Psoas muscle (tissue), 8 donors: ENCODE results near the gene OST4. TPM values are rescaled to one million over a fixed set of nuclear protein-coding genes. Genes with fewer than 3 reads are reported as not detected.
A peak's percentile ranks its signal among the peaks of the same experiment; 100 is the strongest.

Experiments
- ATAC-seq, 4 donors: fragments of 200-7000 bp; cut with Tn5 transposase; one replicate each; pipeline ENCODE4 v1.9.1; 2020; ENCODE audit warnings: moderate library complexity in 3 of 4, mild to moderate bottlenecking in 2 of 4
- DNase-seq, 2 donors: peaks; one replicate each; pipeline ENCODE4 v3.0.0-alpha.2; 2020
- H3K27ac ChIP-seq: fragments of 200-600 bp; one replicate; pipeline ENCODE4 v1.8.0; 2022
- H3K27me3 ChIP-seq, 3 donors: fragments of 200-600 bp in 1 of 3; one replicate each; pipeline versions ENCODE4 v1.6.1 to v1.8.0; 2013 to 2022; ENCODE audit warnings: low read length in 2 of 3, mild to moderate bottlenecking in 2 of 3, moderate library complexity in 1 of 3; ENCODE audit not compliant: insufficient read depth in 3 of 3
- H3K36me3 ChIP-seq, 2 donors: fragments of 200-600 bp in 1 of 2; one replicate each; pipeline versions ENCODE4 v1.6.1 to v1.8.0; 2013 to 2022; ENCODE audit warnings: low read depth in 1 of 2, mild to moderate bottlenecking in 1 of 2, moderate library complexity in 1 of 2; ENCODE audit not compliant: insufficient read depth in 1 of 2
- H3K4me1 ChIP-seq: fragments of 200-600 bp; one replicate; pipeline ENCODE4 v1.8.0; 2022
- H3K4me3 ChIP-seq: fragments of 200-600 bp; one replicate; pipeline ENCODE4 v1.8.0; 2022; ENCODE audit warnings: mild to moderate bottlenecking
- H3K9me3 ChIP-seq: fragments of 200-600 bp; one replicate; pipeline ENCODE4 v1.8.0; 2022
- CTCF ChIP-seq: fragments of 200-600 bp; IDR thresholded peaks from one replicate; pipeline ENCODE4 v1.8.0; 2022; ENCODE audit warnings: antibody characterized with exemption
- WGBS, 3 donors: extraction: QIAGEN DNeasy Blood & Tissue Kit; methylation state at CpG; one replicate each; pipeline versions ENCODE4 v1.1.6 to v1.1.7; 2013; 5-methylcytosine and 5-hydroxymethylcytosine counted together
- intact Hi-C, 2 donors: fragments of 100-400 bp; cut with DNase I; formaldehyde crosslinking; loops; one replicate each; pipeline versions ENCODE4 v1.11.0 to v1.14.2; 2022
- polyA plus RNA-seq, 3 donors: library from polyadenylated mRNA; stranded (reverse); fragments of 200-250 nt; gene quantifications; one replicate each; pipeline ENCODE4 v1.2.3, GENCODE V29; 2013
- total RNA-seq, 4 donors: library from RNA; stranded (reverse); fragmentation: NEBNext Ultra II Directional in 2 of 4; extraction: Animal tissue kit (Norgen Biotek cat#: 25700) in 2 of 4; gene quantifications; one replicate each; pipeline versions ENCODE4 v1.2.1 to v1.2.4, GENCODE V29; 2021 to 2023
- donor health status: healthy with polysubstance abuse.
- donor health status: DM: no; HTN: no; CAD: no; lungs with moderate emphysema.
- donor health status: Bipolar disorder and iron deficiency.
- donor health status: healthy.
- donor health status: DM: yes; HTN: yes; CAD: no.
- donor health status: DM: no; HTN: no; CAD: no.
- donor health status: DM: no; HTN: no; CAD: no.
- donor health status: DM: yes; HTN: yes; CAD: no.

The OST4 gene
- total and polyA plus RNA-seq, 7 donors, result 186 to 396 (median 280) TPM

DNA sequence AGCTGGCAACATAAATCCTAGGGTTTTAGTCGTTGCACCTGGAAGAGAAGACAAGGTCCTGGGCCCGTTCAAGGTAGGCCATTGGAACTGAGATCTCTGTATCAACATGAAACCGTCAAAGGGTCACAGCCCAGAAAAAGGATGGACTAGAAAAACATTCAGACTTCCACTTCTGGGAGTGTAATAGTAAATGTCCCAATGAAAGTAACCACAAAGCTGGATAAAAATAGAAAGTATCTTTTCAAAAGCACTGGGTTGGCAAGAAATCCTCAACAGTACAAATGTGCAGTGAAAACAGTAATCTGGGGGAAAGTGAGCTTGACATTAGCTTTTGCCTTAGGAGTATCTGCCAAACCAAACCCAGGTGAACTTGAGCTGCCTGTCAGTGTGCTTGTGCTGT is 34.5 kb upstream of the OST4 start:
- no peak overlapping the region for H3K27ac ChIP-seq
- no peaks in the 10 kb centered on the region for H3K4me1 ChIP-seq
- ATAC-seq (no peak), DNase-seq (no peak)
- H3K4me3 ChIP-seq, result no peak overlapping the region
- no peaks in the 10 kb centered on the region for H3K27me3 ChIP-seq
- H3K9me3 ChIP-seq, result no peaks in the 10 kb centered on the region
- TF ChIP-seq CTCF, result no peak
- H3K36me3 ChIP-seq, result no peaks in the 10 kb centered on the region
- intact Hi-C loops, result no loop called here
- WGBS, 3 donors, result 66 to 77% (median 74%) methylated on average over 3 of the region's 3 CpGs

GRCh38 chr2:27102329-27102728 is 30.9 kb upstream of the OST4 start:
- H3K4me3 ChIP-seq, result no peak overlapping the region
- ATAC-seq, result no peak
- WGBS, 3 donors, result 71 to 84% (median 77%) methylated on average over 5 of the region's 5 CpGs
- no peaks in the 10 kb centered on the region for H3K27me3 ChIP-seq
- H3K9me3 ChIP-seq, result no peaks in the 10 kb centered on the region
- H3K4me1 ChIP-seq, result no peaks in the 10 kb centered on the region
- H3K27ac ChIP-seq, result no peak overlapping the region
- no peak for TF ChIP-seq CTCF
- H3K36me3 ChIP-seq, result no peaks in the 10 kb centered on the region
- intact Hi-C loops, result no loop called here
- peak in 1 of 2 donors; percentile 6 for DNase-seq

GRCh38 chr2:27100036-27100435 is 28.6 kb upstream of the OST4 start:
- Histone ChIP-seq H3K27me3 (no peaks in the 10 kb centered on the region), H3K9me3 (no peaks in the 10 kb centered on the region), H3K4me1 (peaks cover 14% of the 10 kb centered on the region), H3K4me3 (no peak overlapping the region), H3K27ac (no peak overlapping the region), H3K36me3 (no peaks in the 10 kb centered on the region)
- TF ChIP-seq CTCF, result no peak
- no peak for ATAC-seq
- DNase-seq, result peak in 1 of 2 donors; percentile 46
- 82 to 84% (median 82%) methylated on average over 10 of the region's 10 CpGs for WGBS, 3 donors
- intact Hi-C loops, result no loop called here

DNA sequence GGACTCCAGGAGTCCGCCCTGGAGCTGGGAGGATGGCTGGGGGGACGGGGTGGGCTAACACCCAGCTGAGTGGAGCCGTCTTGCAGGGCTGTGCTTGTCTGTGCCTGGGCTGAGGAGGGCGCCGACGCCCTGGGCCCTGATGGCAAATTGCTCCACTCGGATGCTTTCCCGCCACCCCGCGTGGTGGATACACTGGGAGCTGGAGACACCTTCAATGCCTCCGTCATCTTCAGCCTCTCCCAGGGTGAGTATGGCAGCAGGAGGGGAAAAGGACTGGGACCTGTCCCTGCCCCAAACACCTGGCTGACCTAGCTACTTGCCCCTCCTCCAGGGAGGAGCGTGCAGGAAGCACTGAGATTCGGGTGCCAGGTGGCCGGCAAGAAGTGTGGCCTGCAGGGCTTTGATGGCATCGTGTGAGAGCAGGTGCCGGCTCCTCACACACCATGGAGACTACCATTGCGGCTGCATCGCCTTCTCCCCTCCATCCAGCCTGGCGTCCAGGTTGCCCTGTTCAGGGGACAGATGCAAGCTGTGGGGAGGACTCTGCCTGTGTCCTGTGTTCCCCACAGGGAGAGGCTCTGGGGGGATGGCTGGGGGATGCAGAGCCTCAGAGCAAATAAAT is 28.0 kb upstream of the OST4 start:
- Histone ChIP-seq H3K9me3 (no peaks in the 10 kb centered on the region), H3K27me3 (no peaks in the 10 kb centered on the region), H3K36me3 (no peaks in the 10 kb centered on the region), H3K4me1 (peaks cover 14% of the 10 kb centered on the region), H3K4me3 (no peak overlapping the region), H3K27ac (no peak overlapping the region)
- ATAC-seq (no peak), DNase-seq (peak in 1 of 2 donors; percentile 40)
- no peak for TF ChIP-seq CTCF
- intact Hi-C loops, result loop anchor here (5.0 to 10.0 kb wide), 3 partner anchors 93 to 185 kb away; partner anchors contain the start of genes DNAJC5G (in 1 of the 2) and TRIM54 (in 1 of the 2)
- 88 to 93% (median 90%) methylated on average over 18 to 19 of the region's 19 CpGs for WGBS, 3 donors

DNA sequence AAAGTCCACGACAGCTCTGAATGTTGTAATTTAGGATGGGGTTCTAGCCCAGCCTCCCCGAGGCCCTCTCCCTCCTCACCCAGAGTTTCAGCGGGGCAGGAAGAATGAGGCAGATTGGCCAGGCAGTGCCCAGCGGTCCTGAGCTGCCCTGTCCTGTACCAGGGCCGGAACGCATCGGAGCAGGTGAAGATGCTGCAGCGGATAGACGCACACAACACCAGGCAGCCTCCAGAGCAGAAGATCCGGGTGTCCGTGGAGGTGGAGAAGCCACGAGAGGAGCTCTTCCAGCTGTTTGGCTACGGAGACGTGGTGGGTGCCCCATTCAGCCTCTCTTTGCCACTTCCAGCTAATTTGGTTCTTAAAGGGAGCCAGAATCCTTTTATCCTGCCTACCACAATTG is 25.9 kb upstream of the OST4 start:
- WGBS, 3 donors, result 85 to 91% (median 87%) methylated on average over 14 of the region's 14 CpGs
- no peak overlapping the region for H3K27ac ChIP-seq
- no peak overlapping the region for H3K4me3 ChIP-seq
- DNase-seq (peak in 1 of 2 donors; percentile 33), ATAC-seq (no peak)
- intact Hi-C loops, result loop anchor here (5.0 to 10.0 kb wide), 3 partner anchors 95 to 187 kb away; partner anchors contain the start of genes DNAJC5G (in 1 of the 2) and TRIM54 (in 1 of the 2)
- H3K4me1 ChIP-seq, result peaks cover 14% of the 10 kb centered on the region
- H3K36me3 ChIP-seq, result no peaks in the 10 kb centered on the region
- H3K27me3 ChIP-seq, result no peaks in the 10 kb centered on the region
- no peak for TF ChIP-seq CTCF
- H3K9me3 ChIP-seq, result no peaks in the 10 kb centered on the region
